Ascending aorta (tissue), 2 donors: ENCODE results near the gene CACNG1. TPM values are rescaled to one million over a fixed set of nuclear protein-coding genes. Genes with fewer than 3 reads are reported as not detected.
"Not testable (repeated sequence)": the region's sequence is repeated elsewhere in the genome, so short reads cannot be mapped to it uniquely, and the experiment has no call there.

Experiments used
- DNase-seq, 2 donors: peaks; one replicate each; pipeline ENCODE4 v3.0.0-alpha.2; 2019; ENCODE audit warnings: low spot score in 2 of 2
- H3K27ac ChIP-seq, 2 donors: fragments of 200-600 bp; sonication (generic); one replicate each; pipeline ENCODE4 v1.5.1; 2016 to 2017; ENCODE audit warnings: mild to moderate bottlenecking in 1 of 2
- H3K27me3 ChIP-seq: fragments of 200-600 bp; sonication (generic); one replicate; pipeline ENCODE4 v1.5.1; 2017
- H3K36me3 ChIP-seq, 2 donors: fragments of 200-600 bp; sonication (generic); one replicate each; pipeline ENCODE4 v1.5.1; 2016
- H3K4me1 ChIP-seq, 2 donors: fragments of 200-600 bp; sonication (generic); one replicate each; pipeline ENCODE4 v1.5.1; 2016 to 2017; ENCODE audit warnings: mild to moderate bottlenecking in 1 of 2
- H3K4me3 ChIP-seq, 2 donors: fragments of 200-600 bp; sonication (generic); one replicate each; pipeline ENCODE4 v1.5.1; 2016 to 2017; ENCODE audit warnings: mild to moderate bottlenecking in 1 of 2
- H3K9me3 ChIP-seq, 2 donors: fragments of 200-600 bp; sonication (generic); one replicate each; pipeline ENCODE4 v1.5.1; 2016
- intact Hi-C: fragments of 100-400 bp; cut with DNase I; formaldehyde crosslinking; loops from one replicate; pipeline ENCODE4 v1.15.1; 2023
- total RNA-seq: library from RNA; depleted of rRNA; stranded (reverse); fragments of >200 nt; gene quantifications from one replicate; pipeline ENCODE4 v1.1.0, GENCODE V29; 2016
- TF ChIP-seq, protein P1 (sequence below), 3 experiments: fragments of 200-600 bp in 2 of 3; fragments of 450-650 bp in 1 of 3; sonication (generic) in 2 of 3; IDR thresholded peaks; one replicate each; pipeline ENCODE4 v1.5.1; 2016 to 2019; ENCODE audit warnings: antibody characterized with exemption in 3 of 3, mild to moderate bottlenecking in 1 of 3, moderate library complexity in 1 of 3

CACNG1 gene
- total RNA-seq, 1 donor from 2014 or later, result not detected

DNA sequence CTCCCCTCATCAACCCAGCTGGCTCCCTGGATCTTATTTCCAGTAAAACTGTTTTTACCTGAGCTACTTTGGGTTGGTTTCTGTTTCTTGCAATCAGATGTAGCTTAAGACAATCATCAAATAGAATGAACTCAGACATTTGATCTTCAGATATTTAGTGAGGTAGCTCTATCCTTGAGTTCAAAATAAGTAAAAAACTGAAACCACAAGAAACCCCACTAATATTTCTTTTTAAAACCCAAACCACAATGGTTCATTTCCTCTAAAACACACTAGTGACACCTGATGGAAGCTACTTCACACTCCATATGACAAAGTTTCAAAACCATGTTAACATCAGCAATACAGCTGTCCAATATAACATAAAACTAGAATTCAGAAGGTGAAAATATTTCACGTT lies 37.8 kb downstream of the CACNG1 start:
- no peaks in the 10 kb centered on the region for H3K9me3 ChIP-seq
- H3K27ac ChIP-seq, result no peak overlapping the region
- TF ChIP-seq, protein P1, sequence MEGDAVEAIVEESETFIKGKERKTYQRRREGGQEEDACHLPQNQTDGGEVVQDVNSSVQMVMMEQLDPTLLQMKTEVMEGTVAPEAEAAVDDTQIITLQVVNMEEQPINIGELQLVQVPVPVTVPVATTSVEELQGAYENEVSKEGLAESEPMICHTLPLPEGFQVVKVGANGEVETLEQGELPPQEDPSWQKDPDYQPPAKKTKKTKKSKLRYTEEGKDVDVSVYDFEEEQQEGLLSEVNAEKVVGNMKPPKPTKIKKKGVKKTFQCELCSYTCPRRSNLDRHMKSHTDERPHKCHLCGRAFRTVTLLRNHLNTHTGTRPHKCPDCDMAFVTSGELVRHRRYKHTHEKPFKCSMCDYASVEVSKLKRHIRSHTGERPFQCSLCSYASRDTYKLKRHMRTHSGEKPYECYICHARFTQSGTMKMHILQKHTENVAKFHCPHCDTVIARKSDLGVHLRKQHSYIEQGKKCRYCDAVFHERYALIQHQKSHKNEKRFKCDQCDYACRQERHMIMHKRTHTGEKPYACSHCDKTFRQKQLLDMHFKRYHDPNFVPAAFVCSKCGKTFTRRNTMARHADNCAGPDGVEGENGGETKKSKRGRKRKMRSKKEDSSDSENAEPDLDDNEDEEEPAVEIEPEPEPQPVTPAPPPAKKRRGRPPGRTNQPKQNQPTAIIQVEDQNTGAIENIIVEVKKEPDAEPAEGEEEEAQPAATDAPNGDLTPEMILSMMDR (IDR thresholded peaks at IDR 0.05), result no peak
- H3K27me3 ChIP-seq, result no peaks in the 10 kb centered on the region
- H3K4me3 ChIP-seq, result no peak overlapping the region
- peaks cover 12 to 15% of the 10 kb centered on the region in 2 donors for H3K36me3 ChIP-seq
- intact Hi-C loops, result no loop called here
- H3K4me1 ChIP-seq, result no peaks in the 10 kb centered on the region
- no peak for DNase-seq

DNA sequence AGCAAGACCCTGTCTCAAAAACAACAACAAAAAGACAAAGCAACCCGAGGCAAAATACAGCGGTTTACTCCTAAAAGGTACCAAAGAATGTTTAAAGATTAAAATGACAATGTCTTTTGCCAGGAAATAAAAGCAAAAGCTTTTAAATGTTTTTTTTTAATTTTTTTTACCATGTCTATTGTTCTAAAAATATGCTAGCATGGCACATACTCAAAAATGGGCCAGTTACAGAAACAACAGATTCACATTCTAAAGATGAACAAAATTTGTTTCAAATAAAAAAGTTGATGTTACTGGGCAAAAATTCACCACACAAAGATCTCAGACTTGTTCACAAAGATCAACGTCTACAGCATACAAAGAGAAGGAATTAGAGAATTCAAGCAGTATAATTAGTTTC lies 41.1 kb downstream of the CACNG1 start:
- Histone ChIP-seq H3K9me3 (no peaks in the 10 kb centered on the region), H3K27me3 (no peaks in the 10 kb centered on the region), H3K4me1 (no peaks in the 10 kb centered on the region), H3K4me3 (no peak overlapping the region), H3K27ac (no peak overlapping the region), H3K36me3 (peaks cover 8 to 14% of the 10 kb centered on the region in 2 donors)
- intact Hi-C loops, result no loop called here
- no peak for DNase-seq
- TF ChIP-seq, protein P1 (IDR thresholded peaks at IDR 0.05), result no peak

DNA sequence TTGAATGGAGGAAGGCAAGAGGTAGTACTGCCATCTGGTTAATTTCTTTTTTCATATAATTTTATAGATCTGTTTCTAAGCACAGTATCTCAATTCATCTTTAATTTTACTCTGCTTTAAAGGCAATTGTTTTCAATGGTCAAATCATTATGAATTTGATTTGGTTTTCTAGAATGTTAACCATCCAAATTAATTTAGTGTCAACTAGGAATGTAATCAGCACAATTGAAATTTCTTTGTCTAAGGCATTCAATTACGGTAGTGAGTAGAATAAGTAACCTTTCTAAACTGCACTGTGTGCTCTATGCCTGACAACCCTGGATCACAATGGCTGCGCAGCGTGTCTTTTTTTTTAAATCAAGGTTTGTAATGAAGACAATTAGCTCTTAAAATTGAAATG lies 44.3 kb downstream of the CACNG1 start:
- Histone ChIP-seq H3K4me3 (no peak overlapping the region), H3K36me3 (peaks cover 8 to 14% of the 10 kb centered on the region in 2 donors), H3K27me3 (no peaks in the 10 kb centered on the region), H3K27ac (no peak overlapping the region), H3K4me1 (no peaks in the 10 kb centered on the region), H3K9me3 (no peaks in the 10 kb centered on the region)
- intact Hi-C loops, result no loop called here
- TF ChIP-seq, protein P1 (IDR thresholded peaks at IDR 0.05), result no peak
- no peak for DNase-seq

DNA sequence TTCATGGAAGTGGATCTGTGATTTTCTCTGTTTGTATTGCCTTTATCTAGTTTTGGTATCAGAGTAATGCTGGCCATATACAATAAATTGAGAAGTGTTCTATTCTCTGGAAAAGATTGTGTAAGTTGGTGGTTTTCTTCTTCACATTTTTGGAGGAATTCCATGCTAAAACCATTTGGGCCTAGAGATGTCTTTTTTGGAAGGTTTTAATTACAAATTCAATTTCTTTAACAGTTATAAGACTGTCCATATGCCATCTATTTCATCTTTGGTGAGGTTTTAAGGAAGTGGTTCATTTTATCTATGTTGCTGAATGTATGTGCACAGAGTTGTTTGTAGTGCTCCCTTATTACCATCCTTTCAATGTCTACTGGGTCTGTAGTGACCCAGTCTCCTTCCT lies 46.0 kb downstream of the CACNG1 start:
- intact Hi-C loops, result no loop called here
- Histone ChIP-seq H3K36me3 (peaks cover 12 to 14% of the 10 kb centered on the region in 2 donors), H3K4me3 (no peak overlapping the region), H3K27me3 (no peaks in the 10 kb centered on the region), H3K9me3 (no peaks in the 10 kb centered on the region), H3K4me1 (no peaks in the 10 kb centered on the region), H3K27ac (no peak overlapping the region)
- no peak for DNase-seq
- TF ChIP-seq, protein P1 (IDR thresholded peaks at IDR 0.05), result no peak

DNA sequence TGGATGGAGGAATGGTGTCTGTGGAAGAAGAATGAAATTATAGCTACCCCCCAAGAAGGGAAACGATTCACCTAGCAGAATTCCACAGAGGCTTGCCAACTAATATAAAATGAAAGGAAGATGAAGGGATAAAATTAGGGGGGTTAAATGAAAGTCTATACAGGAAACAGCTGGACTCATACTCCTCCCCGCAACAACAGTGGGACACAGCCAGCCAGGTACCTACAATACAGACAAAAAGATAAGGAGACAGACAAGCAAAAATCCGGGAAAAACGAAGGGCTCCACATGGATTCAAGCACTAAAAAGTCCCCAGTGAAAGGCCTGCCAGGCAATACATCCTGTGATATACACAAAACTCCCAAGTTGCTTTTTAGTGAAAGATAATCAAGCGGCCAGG lies 47.9 kb downstream of the CACNG1 start:
- Histone ChIP-seq H3K27me3 (no peaks in the 10 kb centered on the region), H3K4me3 (no peak overlapping the region), H3K9me3 (no peaks in the 10 kb centered on the region), H3K36me3 (peaks cover 2 to 4% of the 10 kb centered on the region in 2 donors), H3K27ac (no peak overlapping the region), H3K4me1 (no peaks in the 10 kb centered on the region)
- TF ChIP-seq, protein P1 (IDR thresholded peaks at IDR 0.05), result no peak
- DNase-seq, result no peak
- intact Hi-C loops, result no loop called here

DNA sequence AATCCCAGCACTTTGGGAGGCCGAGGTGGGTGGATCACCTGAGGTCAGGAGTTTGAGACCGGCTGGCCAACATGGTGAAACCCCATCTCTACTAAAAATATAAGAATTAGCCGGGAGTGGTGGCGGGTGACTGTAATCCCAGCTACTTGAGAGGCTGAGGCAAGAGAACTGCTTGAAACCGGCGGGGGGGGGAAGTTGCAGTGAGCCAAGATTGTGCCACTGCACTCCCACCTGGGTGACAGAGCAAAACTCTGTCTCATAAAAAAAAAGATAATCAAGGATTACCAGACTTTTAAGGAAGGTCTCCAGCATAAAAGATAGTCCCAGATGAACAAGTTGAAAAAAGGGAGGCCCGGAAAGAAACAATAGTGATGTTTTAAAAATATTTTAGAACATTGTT lies 48.4 kb downstream of the CACNG1 start:
- intact Hi-C loops, H3K4me1 ChIP-seq: not testable (repeated sequence)

More for the DNA sequence above, 48.4 kb downstream of the CACNG1 start:
- not testable (repeated sequence) for H3K27ac ChIP-seq, H3K9me3 ChIP-seq, DNase-seq, H3K36me3 ChIP-seq, H3K4me3 ChIP-seq, H3K27me3 ChIP-seq
